ENCODE results near the gene OSMR. TPM values are rescaled to one million over a fixed set of nuclear protein-coding genes. Genes with fewer than 3 reads are reported as not detected.

OSMR gene
- total RNA-seq, 3 donors from 2014 or later (not counting 1 experiment from before 2014, with no cell fraction given): not detected

- WGBS (ENCODE audit: insufficient coverage): 54% methylated on average over 7 of the region's 8 CpGs
- Mint-ChIP-seq H3K27ac (no peak overlapping the region), H3K4me3 (no peak overlapping the region), H3K36me3 (no peaks in the 10 kb centered on the region), H3K9me3 (no peaks in the 10 kb centered on the region), H3K4me1 (no peaks in the 10 kb centered on the region), H3K27me3 (ENCODE audit: low read depth in 2 of 2) (peaks cover 16 to 42% of the 10 kb centered on the region in 2 donors)
- DNase-seq: no peak
- no peak for TF ChIP-seq CTCF (IDR thresholded peaks at IDR 0.05)
- no peaks in the 10 kb centered on the region for H3K36me3 ChIP-seq (ENCODE audit: control insufficient read depth, insufficient read depth, low read length)
- peaks cover 3% of the 10 kb centered on the region for H3K27me3 ChIP-seq (ENCODE audit: control insufficient read depth, insufficient read depth, low read length)
- H3K27ac ChIP-seq (ENCODE audit: low read length): no peak overlapping the region
- no peaks in the 10 kb centered on the region for H3K9me3 ChIP-seq (ENCODE audit: control insufficient read depth, insufficient read depth, low read length)
- intact Hi-C loops (cut with micrococcal nuclease): no loop called here
- no peak overlapping the region for H3K4me3 ChIP-seq (ENCODE audit: low read length)
- no peak for ATAC-seq
- no peaks in the 10 kb centered on the region for H3K4me1 ChIP-seq (ENCODE audit: control insufficient read depth, insufficient read depth, low read length)
Measured at GRCh38 chr5:38888041-38888440, 42.2 kb downstream of the OSMR start.

- no peak for TF ChIP-seq CTCF (IDR thresholded peaks at IDR 0.05)
- H3K27ac Mint-ChIP-seq: no peak overlapping the region
Measured at GRCh38 chr5:38889424-38889823, 43.6 kb downstream of the OSMR start.

GRCh38 chr5:38891563-38891962 is 45.8 kb downstream of the OSMR start:
- Histone ChIP-seq H3K4me1 (ENCODE audit: control insufficient read depth, insufficient read depth, low read length) (no peaks in the 10 kb centered on the region), H3K4me3 (ENCODE audit: low read length) (no peak overlapping the region), H3K9me3 (ENCODE audit: control insufficient read depth, insufficient read depth, low read length) (no peaks in the 10 kb centered on the region), H3K27me3 (ENCODE audit: control insufficient read depth, insufficient read depth, low read length) (peaks cover 3% of the 10 kb centered on the region), H3K27ac (ENCODE audit: low read length) (no peak overlapping the region), H3K36me3 (ENCODE audit: control insufficient read depth, insufficient read depth, low read length) (no peaks in the 10 kb centered on the region)
- ATAC-seq (peak in 1 of 3 donors; percentile 17), DNase-seq (no peak)
- H3K27me3 Mint-ChIP-seq (ENCODE audit: low read depth in 2 of 2): peaks cover 18 to 60% of the 10 kb centered on the region in 2 donors
- 90% methylated on average over 6 of the region's 6 CpGs for WGBS (ENCODE audit: insufficient coverage)
- H3K4me3 Mint-ChIP-seq: no peak overlapping the region
- no peaks in the 10 kb centered on the region for H3K4me1 Mint-ChIP-seq
- intact Hi-C loops (cut with micrococcal nuclease): no loop called here
- no peak overlapping the region for H3K27ac Mint-ChIP-seq
- H3K36me3 Mint-ChIP-seq: peaks cover 7% of the 10 kb centered on the region
- TF ChIP-seq CTCF (IDR thresholded peaks at IDR 0.05): no peak
- no peaks in the 10 kb centered on the region for H3K9me3 Mint-ChIP-seq

More at GRCh38 chr5:38889424-38889823, 43.6 kb downstream of the OSMR start:
- DNase-seq (no peak), ATAC-seq (no peak)
- Mint-ChIP-seq H3K36me3 (no peaks in the 10 kb centered on the region), H3K4me3 (no peak overlapping the region), H3K4me1 (no peaks in the 10 kb centered on the region), H3K27me3 (ENCODE audit: low read depth in 2 of 2) (peaks cover 16 to 55% of the 10 kb centered on the region in 2 donors), H3K9me3 (no peaks in the 10 kb centered on the region)
- Histone ChIP-seq H3K4me1 (ENCODE audit: control insufficient read depth, insufficient read depth, low read length) (no peaks in the 10 kb centered on the region), H3K9me3 (ENCODE audit: control insufficient read depth, insufficient read depth, low read length) (no peaks in the 10 kb centered on the region), H3K27me3 (ENCODE audit: control insufficient read depth, insufficient read depth, low read length) (peaks cover 3% of the 10 kb centered on the region), H3K36me3 (ENCODE audit: control insufficient read depth, insufficient read depth, low read length) (no peaks in the 10 kb centered on the region), H3K27ac (ENCODE audit: low read length) (no peak overlapping the region), H3K4me3 (ENCODE audit: low read length) (no peak overlapping the region)
- no CpG with 5 or more reads among the region's 1 CpG for WGBS (ENCODE audit: insufficient coverage)
- intact Hi-C loops (cut with micrococcal nuclease): no loop called here

- H3K9me3 Mint-ChIP-seq: peaks cover 0 to 2% of the 10 kb centered on the region in 2 donors
- H3K36me3 Mint-ChIP-seq: peaks cover 7% of the 10 kb centered on the region
- no peak for DNase-seq
- 80% methylated on average over 1 of the region's 3 CpGs for WGBS (ENCODE audit: insufficient coverage)
- no peak for ATAC-seq
- H3K4me3 ChIP-seq (ENCODE audit: low read length): no peak overlapping the region
- no peaks in the 10 kb centered on the region for H3K36me3 ChIP-seq (ENCODE audit: control insufficient read depth, insufficient read depth, low read length)
- no peaks in the 10 kb centered on the region for H3K9me3 ChIP-seq (ENCODE audit: control insufficient read depth, insufficient read depth, low read length)
- H3K4me1 Mint-ChIP-seq: no peaks in the 10 kb centered on the region
- peaks cover 18 to 58% of the 10 kb centered on the region in 2 donors for H3K27me3 Mint-ChIP-seq (ENCODE audit: low read depth in 2 of 2)
- H3K4me1 ChIP-seq (ENCODE audit: control insufficient read depth, insufficient read depth, low read length): no peaks in the 10 kb centered on the region
- H3K4me3 Mint-ChIP-seq: no peak overlapping the region
- peaks cover 3% of the 10 kb centered on the region for H3K27me3 ChIP-seq (ENCODE audit: control insufficient read depth, insufficient read depth, low read length)
- no peak for TF ChIP-seq CTCF (IDR thresholded peaks at IDR 0.05)
- H3K27ac Mint-ChIP-seq: no peak overlapping the region
- intact Hi-C loops (cut with micrococcal nuclease): no loop called here
- no peak overlapping the region for H3K27ac ChIP-seq (ENCODE audit: low read length)
Measured at GRCh38 chr5:38892363-38892762, 46.6 kb downstream of the OSMR start.

Data from natural killer cell (primary cell).